GM18858 (cell line): ENCODE results near the gene MDK.

Source experiments
- ATAC-seq: cut with Tn5 transposase; IDR thresholded peaks from one replicate; pipeline ENCODE4 v1.9.1; 2021; ENCODE audit not compliant: unreplicated experiment

The MDK gene

GRCh38 chr11:46381048-46381818, at the start of gene MDK:
MDK (plus strand) TSS chr11:46381669; CDS start chr11:46382058, 389 bp downstream.
- ATAC-seq: no peak

GRCh38 chr11:46332093-46332567, 49.3 kb upstream of the MDK start:
- ATAC-seq: no peak

GRCh38 chr11:46332568-46333393, 48.7 kb upstream of the MDK start:
- ATAC-seq: no peak

- no peak for ATAC-seq
Observed at GRCh38 chr11:46333394-46333947, 48.0 kb upstream of the MDK start.

GRCh38 chr11:46334211-46334610, 47.3 kb upstream of the MDK start:
- ATAC-seq: no peak

- ATAC-seq: no peak
Observed at GRCh38 chr11:46335271-46335670, 46.2 kb upstream of the MDK start.

- ATAC-seq: no peak
Observed at GRCh38 chr11:46335890-46336562, 45.4 kb upstream of the MDK start.

GRCh38 chr11:46336563-46337180, 44.8 kb upstream of the MDK start:
- ATAC-seq: no peak

- ATAC-seq: no peak
Observed at GRCh38 chr11:46337626-46338345, 43.7 kb upstream of the MDK start.

- ATAC-seq: no peak
Observed at GRCh38 chr11:46338636-46338987, 42.9 kb upstream of the MDK start.

GRCh38 chr11:46338988-46339666, 42.3 kb upstream of the MDK start:
- ATAC-seq: no peak

GRCh38 chr11:46339816-46340215, 41.7 kb upstream of the MDK start:
- ATAC-seq: no peak

- ATAC-seq: no peak
Observed at GRCh38 chr11:46341454-46341853, 40.0 kb upstream of the MDK start.

- ATAC-seq: no peak
Observed at GRCh38 chr11:46342239-46342638, 39.2 kb upstream of the MDK start.

- no peak for ATAC-seq
Observed at GRCh38 chr11:46343520-46343919, 37.9 kb upstream of the MDK start.

- no peak for ATAC-seq
Observed at GRCh38 chr11:46345131-46345597, 36.3 kb upstream of the MDK start.

- no peak for ATAC-seq
Observed at GRCh38 chr11:46345881-46346484, 35.5 kb upstream of the MDK start.

GRCh38 chr11:46346886-46347636, 34.4 kb upstream of the MDK start, which contains the start of gene DGKZ:
DGKZ (plus strand) TSS chr11:46347463; CDS start chr11:46347660, 197 bp downstream.
- ATAC-seq: peak; percentile 54
